A549 (cell line): ENCODE measurements around the gene CFAP92. TPM values are rescaled to one million over a fixed set of nuclear protein-coding genes. Genes with fewer than 3 reads are reported as not detected.

Experiments used
- ATAC-seq, 2 experiments: fragments of 200-7000 bp in 1 of 2; fragments of >200 bp in 1 of 2; cut with Nextera tagmentation in 1 of 2; cut with Tn5 transposase in 1 of 2; 3 replicates each; pipeline versions ENCODE4 v1.8.0 to v1.9.1; 2018 to 2020; ENCODE audit warnings: mild to moderate bottlenecking in 1 of 2, moderate library complexity in 1 of 2
- CTCF ChIA-PET: fragments of 300-600 bp; sonication (Branson Sonifier 250); formaldehyde crosslinking; extraction: SDS; loops from one replicate; lab custom pipeline; 2021; ENCODE audit warnings: antibody characterized with exemption, inconsistent platforms; lab: Yijun Ruan, JAX
- POLR2A ChIA-PET: fragments of 350-600 bp; formaldehyde crosslinking; extraction: SDS; loops from one replicate; lab custom pipeline; 2021; ENCODE audit warnings: antibody characterized with exemption, inconsistent platforms; lab: Yijun Ruan, JAX
- DNase-seq, 2 experiments: peaks; one replicate each; pipeline versions ENCODE4 v3.0.0 to v3.0.0-alpha.2; 2011 to 2016; ENCODE audit warnings: low read depth in 1 of 2, low spot score in 1 of 2
- FAIRE-seq: peaks from 2 replicates; lab custom pipeline; 2011; peaks lifted over from hg19 to GRCh38; lab: Jason Lieb, UNC
- H3K27ac ChIP-seq, 2 experiments: fragments of >200 bp; sonication (Bioruptor Twin); formaldehyde crosslinking; 3 replicates each; pipeline ENCODE4 v1.5.1; 2016 to 2017
- H3K4me1 ChIP-seq: fragments of >200 bp; sonication (Bioruptor Twin); formaldehyde crosslinking; 3 replicates; pipeline ENCODE4 v1.6.1; 2016
- H3K4me2 ChIP-seq: fragments of >200 bp; sonication (Bioruptor Twin); formaldehyde crosslinking; 3 replicates; pipeline ENCODE4 v1.6.1; 2016
- H3K4me3 ChIP-seq: fragments of >200 bp; sonication (Bioruptor Twin); formaldehyde crosslinking; 3 replicates; pipeline ENCODE4 v1.5.1; 2016
- H3K9me3 ChIP-seq: fragments of >200 bp; sonication (Bioruptor Twin); formaldehyde crosslinking; 3 replicates; pipeline ENCODE4 v1.6.1; 2016
- CBX2 ChIP-seq: fragments of 200-600 bp; sonication (generic); IDR thresholded peaks from 2 replicates; pipeline ENCODE4 v1.6.1; 2016; ENCODE audit warnings: low read depth, mild to moderate bottlenecking, borderline replicate concordance
- FOSL2 ChIP-seq, 2 experiments: fragments of 450-650 bp in 1 of 2; fragments of >200 bp in 1 of 2; sonication (Bioruptor Twin) in 1 of 2; formaldehyde crosslinking; IDR thresholded peaks; 2 replicates each; pipeline versions ENCODE4 v1.5.0 to v1.6.1; 2016 to 2020; ENCODE audit warnings: mild to moderate bottlenecking in 1 of 2, moderate library complexity in 1 of 2
- HDAC2 ChIP-seq: fragments of 200-600 bp; sonication (generic); IDR thresholded peaks from 2 replicates; pipeline ENCODE4 v1.6.1; 2016
- HES2 ChIP-seq: fragments of >200 bp; sonication (Bioruptor Twin); formaldehyde crosslinking; IDR thresholded peaks from 2 replicates; pipeline ENCODE4 v1.6.1; 2016
- HMGXB4 ChIP-seq: fragments of 250-450 bp; sonication (Bioruptor Pico); IDR thresholded peaks from 2 replicates; pipeline ENCODE4 v1.5.0; 2021; ENCODE audit warnings: mild to moderate bottlenecking, moderate library complexity, borderline replicate concordance
- HOXA7 ChIP-seq: fragments of 250-450 bp; sonication (Bioruptor Pico); IDR thresholded peaks from 2 replicates; pipeline ENCODE4 v1.5.0; 2020; ENCODE audit warnings: mild to moderate bottlenecking, moderate library complexity
- HOXB5 ChIP-seq: fragments of 250-450 bp; sonication (Bioruptor Pico); IDR thresholded peaks from 2 replicates; pipeline ENCODE4 v1.5.0; 2020; ENCODE audit warnings: mild to moderate bottlenecking, moderate library complexity
- JUN ChIP-seq, 2 experiments: fragments of >200 bp; sonication (Bioruptor Twin); formaldehyde crosslinking; IDR thresholded peaks; 2 replicates in 1 of 2; 3 replicates in 1 of 2; pipeline ENCODE4 v1.6.1; 2016 to 2017
- JUNB ChIP-seq: fragments of >200 bp; sonication (Bioruptor Twin); formaldehyde crosslinking; IDR thresholded peaks from 2 replicates; pipeline ENCODE4 v1.6.1; 2016
- KDM1A ChIP-seq: fragments of 200-600 bp; sonication (generic); IDR thresholded peaks from 2 replicates; pipeline ENCODE4 v1.6.1; 2016; ENCODE audit warnings: low read depth, mild to moderate bottlenecking
- MAFK ChIP-seq: fragments of 450-650 bp; IDR thresholded peaks from 2 replicates; pipeline ENCODE4 v1.6.1; 2014; ENCODE audit not compliant: partially characterized antibody
- MAZ ChIP-seq: fragments of 150-350 bp; IDR thresholded peaks from 2 replicates; pipeline ENCODE4 v1.6.1; 2014; ENCODE audit warnings: antibody characterized with exemption, low read depth, low read length, borderline replicate concordance
- NR3C1 ChIP-seq: fragments of >200 bp; sonication (Bioruptor Twin); formaldehyde crosslinking; IDR thresholded peaks from 3 replicates; pipeline ENCODE4 v1.6.1; 2017
- RAD21 ChIP-seq, 2 experiments: fragments of >200 bp in 1 of 2; sonication (Bioruptor Twin) in 1 of 2; formaldehyde crosslinking in 1 of 2; IDR thresholded peaks in 1 of 2; conservative IDR thresholded peaks in 1 of 2; 2 replicates in 1 of 2; 3 replicates in 1 of 2; pipeline ENCODE4 v1.6.1; 2012 to 2018; ENCODE audit warnings: inconsistent platforms in 1 of 2
- SMC3 ChIP-seq: fragments of >200 bp; sonication (Bioruptor Twin); formaldehyde crosslinking; IDR thresholded peaks from 3 replicates; pipeline ENCODE4 v1.6.1; 2018; ENCODE audit warnings: inconsistent platforms
- TFCP2L1 ChIP-seq: fragments of 250-450 bp; sonication (Bioruptor Pico); IDR thresholded peaks from 2 replicates; pipeline ENCODE4 v1.5.0; 2021; ENCODE audit warnings: mild to moderate bottlenecking
- TP53 ChIP-seq: fragments of 250-450 bp; sonication (Bioruptor Pico); IDR thresholded peaks from 2 replicates; pipeline ENCODE4 v1.5.0; 2021; ENCODE audit warnings: mild to moderate bottlenecking, moderate library complexity
- ZFP36 ChIP-seq: fragments of 450-650 bp; IDR thresholded peaks from 2 replicates; pipeline ENCODE4 v1.6.1; 2014; ENCODE audit warnings: borderline replicate concordance; ENCODE audit not compliant: partially characterized antibody
- ZSCAN20 ChIP-seq: fragments of 250-450 bp; sonication (Bioruptor Pico); IDR thresholded peaks from 2 replicates; pipeline ENCODE4 v1.8.0; 2022; ENCODE audit warnings: mild to moderate bottlenecking, moderate library complexity
- WGBS: methylation state at CpG from one replicate; pipeline ENCODE4 v1.1.6; 2017; ENCODE audit errors: missing lambda C conversion rate; 5-methylcytosine and 5-hydroxymethylcytosine counted together
- polyA plus RNA-seq, 4 experiments: library from polyadenylated mRNA; depleted of rRNA in 3 of 4; stranded (reverse); fragments of >200 nt; fragmentation: RNase III in 1 of 4; extraction: RNeasy Plus Mini Kit Qiagen cat#74134 plus additional on column Dnase treatment in 1 of 4; gene quantifications; 2 replicates in 3 of 4; 3 replicates in 1 of 4; pipeline ENCODE4 v1.2.3, GENCODE V29; 2011 to 2017
- TF ChIP-seq, protein P1 (sequence below): fragments of 250-450 bp; sonication (Bioruptor Pico); IDR thresholded peaks from 2 replicates; pipeline ENCODE4 v1.5.0; 2020; ENCODE audit warnings: low read depth, mild to moderate bottlenecking, moderate library complexity

Gene CFAP92
- polyA plus RNA-seq, 2 of the 4 experiments (the other 2 are of a cell fraction) = not detected

DNA sequence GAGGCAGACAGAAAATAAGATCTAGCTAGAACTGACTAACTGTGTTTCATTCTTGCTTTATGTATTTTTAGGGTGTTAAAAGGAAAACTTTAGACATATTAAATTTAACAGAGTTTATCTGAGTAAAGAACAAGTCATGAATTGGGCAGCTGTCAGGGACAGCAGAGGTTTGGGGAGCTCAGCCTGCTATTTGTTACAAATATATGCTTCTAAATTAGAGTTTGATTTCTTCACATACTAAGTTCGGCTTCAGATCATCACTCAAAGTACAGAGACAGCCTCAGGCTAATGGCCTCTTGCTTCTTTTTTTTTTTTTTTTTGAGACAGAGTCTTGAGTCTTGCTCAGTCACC is 29.1 kb upstream of the CFAP92 start (continued):
- TF ChIP-seq TFCP2L1 (CRISPR knock-in tag) (no peak), ZSCAN20 (CRISPR knock-in tag) (no peak)
- TF ChIP-seq, all 56 proteins: peak for 0

- CTCF ChIA-PET = interaction anchor here (0.8 to 1.1 kb wide), 2 partner anchors 20 to 31 kb away, joined by 3 to 4 read pairs; no protein-coding TSS in a partner anchor
These were observed 28.5 kb upstream of the CFAP92 start for GRCh38 chr3:129022114-129023007.

GRCh38 chr3:129021140-129021551 is 27.3 kb upstream of the CFAP92 start:
- 68% methylated on average over 6 of the region's 6 CpGs for WGBS
- TF ChIP-seq FOSL2 (IDR thresholded peaks at IDR 0.05) (no peak), FOSL2 (CRISPR knock-in tag; IDR thresholded peaks at IDR 0.05) (no peak), CBX2 (no peak), HOXA7 (CRISPR knock-in tag) (no peak), KDM1A (no peak), SMC3 (no peak), HDAC2 (no peak)
- TF ChIP-seq, all 56 proteins: peak for 0
- peaks cover 10% of the 10 kb centered on the region for H3K4me1 ChIP-seq
- POLR2A ChIA-PET = no interaction called here
- FAIRE-seq = no peak
- no peak overlapping the region for H3K27ac ChIP-seq
- 0 out of 3 replicates have a peak overlapping the region, but pooled peaks have one; percentile 8 for H3K4me2 ChIP-seq
- no peak for DNase-seq
- CTCF ChIA-PET = interaction anchor here (1.1 to 1.2 kb wide), 2 partner anchors 12 to 17 kb away, joined by 3 to 4 read pairs; no protein-coding TSS in a partner anchor
- no peak overlapping the region for H3K4me3 ChIP-seq
- no peaks in the 10 kb centered on the region for H3K9me3 ChIP-seq
- no peak for ATAC-seq

More at GRCh38 chr3:129022114-129023007, 28.5 kb upstream of the CFAP92 start:
- POLR2A ChIA-PET = interaction anchor here (1.2 kb wide), 1 partner anchor 227 kb away, joined by 3 read pairs; the partner anchor contains the start of gene COPG1
- no peak for TF ChIP-seq TFCP2L1 (CRISPR knock-in tag)
- no peak overlapping the region for H3K27ac ChIP-seq
- 73% methylated on average over 13 of the region's 15 CpGs for WGBS
- no peak overlapping the region for H3K4me2 ChIP-seq
- no peak overlapping the region for H3K4me3 ChIP-seq
- no peak for ATAC-seq
- no peaks in the 10 kb centered on the region for H3K9me3 ChIP-seq
- no peak for DNase-seq
- no peak for FAIRE-seq
- peaks cover 6% of the 10 kb centered on the region; the same call in 2 of the 3 replicates for H3K4me1 ChIP-seq

GRCh38 chr3:129020691-129021090 is 26.8 kb upstream of the CFAP92 start:
- FAIRE-seq = no peak

More at GRCh38 chr3:129020691-129021090, 26.8 kb upstream of the CFAP92 start:
- DNase-seq (no peak), ATAC-seq (no peak)
- peaks cover 15% of the 10 kb centered on the region for H3K4me1 ChIP-seq
- H3K9me3 ChIP-seq = no peaks in the 10 kb centered on the region
- 32% methylated on average over 3 of the region's 5 CpGs for WGBS
- ChIA-PET CTCF (interaction anchor here (1.1 to 1.2 kb wide), 4 partner anchors 11 to 225 kb away, joined by 3 to 4 read pairs (median 4); no protein-coding TSS in a partner anchor), POLR2A (no interaction called here)
- H3K4me2 ChIP-seq = 0 out of 3 replicates have a peak overlapping the region, but pooled peaks have one; percentile 8
- no peak for TF ChIP-seq MAZ
- TF ChIP-seq HOXA7 (CRISPR knock-in tag) = no peak
- TF ChIP-seq JUN (IDR thresholded peaks at IDR 0.05) = no peak
- TF ChIP-seq, protein P1, sequence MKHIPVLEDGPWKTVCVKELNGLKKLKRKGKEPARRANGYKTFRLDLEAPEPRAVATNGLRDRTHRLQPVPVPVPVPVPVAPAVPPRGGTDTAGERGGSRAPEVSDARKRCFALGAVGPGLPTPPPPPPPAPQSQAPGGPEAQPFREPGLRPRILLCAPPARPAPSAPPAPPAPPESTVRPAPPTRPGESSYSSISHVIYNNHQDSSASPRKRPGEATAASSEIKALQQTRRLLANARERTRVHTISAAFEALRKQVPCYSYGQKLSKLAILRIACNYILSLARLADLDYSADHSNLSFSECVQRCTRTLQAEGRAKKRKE = no peak
- no peak for TF ChIP-seq KDM1A
- TF ChIP-seq HMGXB4 (CRISPR knock-in tag) = no peak
- no peak for TF ChIP-seq NR3C1
- TF ChIP-seq MAFK = no peak
- TF ChIP-seq TP53 = no peak
- no peak for TF ChIP-seq RAD21 (conservative IDR thresholded peaks at IDR 0.05 in 1 of 2, IDR thresholded peaks at IDR 0.05 in 1 of 2)
- TF ChIP-seq HOXB5 (CRISPR knock-in tag) = no peak
- no peak for TF ChIP-seq HES2
- no peak for TF ChIP-seq JUNB
- no peak for TF ChIP-seq ZFP36
- no peak overlapping the region for H3K4me3 ChIP-seq
- no peak overlapping the region for H3K27ac ChIP-seq
